ENCODE data around the gene HS3ST5.

Gene HS3ST5

DNA sequence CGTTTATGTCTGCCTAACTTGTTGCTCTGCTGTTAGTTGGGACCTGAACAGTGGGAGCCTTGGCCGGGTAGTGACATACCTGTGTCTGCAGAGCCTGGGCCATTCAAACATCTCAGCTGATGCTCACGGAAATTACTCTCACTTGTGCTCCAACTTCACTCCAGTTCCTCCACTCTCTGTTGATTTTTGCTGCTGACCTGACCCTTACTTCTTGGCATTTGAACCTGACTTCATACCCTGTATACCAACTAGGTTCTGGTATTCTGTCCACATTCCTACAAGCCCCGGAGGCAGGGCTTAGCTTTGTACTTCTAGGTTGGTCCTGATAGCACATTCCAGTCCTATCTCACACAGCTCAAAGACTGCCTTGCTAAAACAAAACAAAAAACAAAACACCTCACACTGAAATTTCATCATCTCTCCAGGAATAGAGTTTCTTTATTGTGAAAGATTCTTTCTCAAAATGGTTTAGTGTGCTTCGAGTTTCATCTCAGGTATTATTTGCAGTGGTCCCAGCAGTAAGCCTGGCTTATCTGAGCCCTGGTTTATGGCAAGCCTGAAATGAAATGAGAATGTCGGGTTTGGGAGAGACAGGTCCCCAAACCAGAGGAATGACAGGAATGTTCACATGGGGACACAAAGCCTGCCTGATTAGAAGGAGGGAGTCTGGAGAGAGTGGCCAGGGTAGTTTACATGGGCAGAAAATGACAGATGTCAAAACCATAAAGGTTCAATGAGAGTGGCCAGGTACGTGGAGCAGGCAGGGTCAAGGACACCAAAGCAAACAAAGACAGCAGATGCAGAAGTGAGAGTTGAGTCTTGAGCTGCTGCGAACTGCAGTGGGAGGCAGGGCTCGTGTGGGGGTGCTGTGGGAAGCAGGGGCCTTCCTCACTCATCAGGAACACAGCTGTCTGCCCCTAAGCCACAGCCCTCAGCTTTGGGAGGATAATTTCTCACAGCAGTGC is 197.7 kb downstream of the HS3ST5 start:
- DNase-seq = no peak

DNA sequence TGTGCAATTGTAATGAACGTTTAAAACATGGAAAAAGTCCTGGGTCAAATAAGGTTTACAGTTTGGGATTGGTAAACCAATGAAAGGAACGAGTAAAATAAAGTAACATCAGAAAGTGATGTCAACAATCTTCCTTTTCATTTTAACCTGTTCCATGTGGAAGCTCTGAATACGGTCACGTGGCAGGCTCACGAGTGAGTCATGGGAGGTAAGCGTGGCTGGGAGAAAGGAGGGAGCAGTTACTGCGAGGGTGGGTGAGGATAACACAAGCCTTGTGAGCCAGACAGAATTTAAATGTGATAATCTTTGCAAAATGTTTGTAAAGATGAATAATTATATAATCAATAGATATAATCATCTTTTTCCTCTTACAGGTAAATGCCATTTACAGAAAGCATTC is 200.6 kb downstream of the HS3ST5 start:
- DNase-seq = no peak

DNA sequence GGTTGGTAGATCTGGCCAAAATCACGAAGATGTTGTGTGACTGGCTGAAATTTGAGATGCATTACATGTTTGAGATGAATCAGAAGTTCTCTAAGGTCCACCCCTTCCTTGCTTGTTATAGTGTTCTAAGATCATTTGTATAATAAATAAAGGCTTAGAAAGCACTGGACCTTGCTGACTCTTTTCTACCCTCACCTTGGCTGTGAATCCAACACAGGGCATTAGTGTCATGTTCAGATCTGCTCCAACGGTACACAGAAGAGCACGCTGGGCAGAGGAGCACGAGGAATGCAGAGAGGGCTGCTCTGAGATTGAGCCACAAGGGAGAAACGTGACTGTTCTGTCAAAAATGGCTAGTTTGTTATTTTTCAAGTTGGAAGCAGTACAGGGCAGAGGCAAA is 202.4 kb downstream of the HS3ST5 start:
- no peak for DNase-seq

GRCh38 chr6:114138577-114139248 is 204.1 kb downstream of the HS3ST5 start:
- no peak for DNase-seq

GRCh38 chr6:114135363-114135971 is 207.4 kb downstream of the HS3ST5 start:
- DNase-seq = no peak

DNA sequence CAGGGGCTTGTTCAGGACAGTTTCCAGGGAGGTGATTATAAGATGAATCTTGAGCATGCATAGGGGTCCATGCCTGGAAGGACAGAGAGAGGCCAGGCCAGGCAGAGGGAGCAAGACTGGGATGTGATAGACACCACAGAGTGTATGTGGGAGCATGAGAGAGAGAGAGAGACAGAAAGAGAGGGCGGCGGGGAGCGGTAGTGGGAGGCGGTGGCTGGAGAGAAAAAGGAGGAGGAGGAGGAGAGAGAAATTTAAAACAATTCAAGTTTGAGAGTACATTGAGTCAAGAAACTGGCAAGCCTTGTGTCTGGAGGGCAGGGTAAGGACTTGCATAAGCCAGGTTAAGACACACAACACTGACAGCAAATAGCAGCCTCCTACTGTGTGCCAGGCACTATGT is 209.0 kb downstream of the HS3ST5 start:
- DNase-seq = no peak

DNA sequence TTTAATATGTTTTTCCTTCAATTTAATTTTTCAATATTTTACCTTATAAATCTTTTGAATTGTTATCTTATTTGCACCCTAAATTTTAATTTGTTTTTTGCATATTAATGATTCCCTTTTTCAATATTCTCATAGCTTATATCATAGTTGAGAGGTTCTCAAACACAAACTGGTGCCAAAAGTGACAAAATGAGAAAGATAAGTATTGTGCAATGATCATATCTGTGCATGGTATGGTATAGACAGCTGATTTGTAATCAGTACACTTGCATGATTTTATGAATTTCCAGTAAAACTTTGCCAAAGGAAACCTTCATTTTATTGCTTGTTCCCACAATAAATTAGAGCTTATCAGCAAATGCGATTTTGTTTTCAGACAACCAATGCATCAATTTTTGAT is 210.9 kb downstream of the HS3ST5 start:
- DNase-seq = no peak

GRCh38 chr6:114125576-114125975 is 217.2 kb downstream of the HS3ST5 start:
- DNase-seq = no peak

DNA sequence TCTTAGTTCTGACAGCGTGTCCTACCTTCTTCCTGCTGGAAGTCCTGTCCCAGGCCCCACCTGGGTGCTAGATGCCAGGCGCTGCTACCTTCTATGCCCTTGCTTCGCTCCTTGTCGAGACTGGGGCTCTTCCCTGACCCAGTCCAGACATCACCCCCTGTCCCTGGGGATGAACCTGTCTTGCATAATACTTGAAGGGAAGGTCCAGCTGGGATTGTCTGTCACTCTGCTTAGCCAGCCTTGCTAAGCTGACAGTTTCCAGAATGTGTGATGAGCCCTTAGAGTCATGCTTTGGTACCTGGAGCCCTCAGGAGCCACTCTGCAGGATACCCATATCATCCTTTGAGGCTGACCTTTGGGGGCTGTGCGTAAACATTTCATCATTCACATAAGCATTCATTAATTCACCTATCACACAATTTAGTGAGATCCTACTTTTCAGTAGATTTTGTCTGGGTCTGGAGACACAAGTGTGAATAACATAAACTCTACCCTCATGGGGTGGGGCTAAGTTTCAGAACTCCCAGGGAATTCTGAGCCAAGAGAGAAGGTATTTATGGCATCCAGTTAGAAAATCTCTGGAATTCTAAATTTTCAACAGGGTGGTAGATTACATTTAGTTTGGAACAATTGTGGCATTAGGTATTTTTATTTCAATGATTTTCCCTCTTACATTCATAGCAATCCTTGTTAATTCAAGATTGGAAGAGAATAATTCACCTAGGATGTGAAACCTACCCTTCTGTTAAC is 220.7 kb downstream of the HS3ST5 start:
- no peak for DNase-seq

DNA sequence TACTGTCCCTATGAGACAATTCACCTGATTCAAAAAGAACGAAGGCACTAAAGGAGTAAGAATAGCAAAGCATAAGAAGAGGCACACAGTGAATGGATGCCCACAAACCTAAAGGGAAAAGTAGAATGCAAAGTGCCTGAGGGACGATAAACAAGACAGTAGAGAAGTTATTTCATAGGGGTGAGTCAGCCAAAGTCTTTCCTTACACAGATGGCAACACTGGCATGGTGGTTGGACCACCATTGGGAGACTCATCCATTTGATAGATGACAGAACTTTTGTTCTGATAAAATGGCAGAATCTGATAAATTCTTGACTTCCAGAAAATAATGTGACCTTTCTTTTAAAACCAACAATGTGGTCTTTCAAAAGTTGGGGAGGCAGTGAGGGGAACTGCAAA is 223.8 kb downstream of the HS3ST5 start:
- no peak for DNase-seq

DNA sequence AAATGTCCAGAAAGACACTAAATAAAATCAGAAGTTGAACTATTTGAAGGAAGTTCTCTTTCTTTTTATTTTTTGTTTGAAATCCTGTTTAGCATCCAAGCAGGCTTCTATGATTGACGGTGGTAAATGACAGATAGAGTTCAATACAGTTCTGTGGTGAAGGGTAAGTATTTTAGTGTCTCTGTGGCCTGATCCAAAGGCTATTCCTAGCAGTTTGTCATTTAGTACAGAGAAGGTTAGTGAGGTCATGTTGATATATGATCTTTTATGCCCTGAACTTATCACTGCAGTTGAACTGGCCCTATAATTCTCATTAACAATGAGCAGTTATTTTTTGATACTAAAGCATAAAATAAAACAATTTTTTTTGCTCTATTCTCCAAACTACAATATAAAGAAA is 227.2 kb downstream of the HS3ST5 start:
- DNase-seq = no peak

DNA sequence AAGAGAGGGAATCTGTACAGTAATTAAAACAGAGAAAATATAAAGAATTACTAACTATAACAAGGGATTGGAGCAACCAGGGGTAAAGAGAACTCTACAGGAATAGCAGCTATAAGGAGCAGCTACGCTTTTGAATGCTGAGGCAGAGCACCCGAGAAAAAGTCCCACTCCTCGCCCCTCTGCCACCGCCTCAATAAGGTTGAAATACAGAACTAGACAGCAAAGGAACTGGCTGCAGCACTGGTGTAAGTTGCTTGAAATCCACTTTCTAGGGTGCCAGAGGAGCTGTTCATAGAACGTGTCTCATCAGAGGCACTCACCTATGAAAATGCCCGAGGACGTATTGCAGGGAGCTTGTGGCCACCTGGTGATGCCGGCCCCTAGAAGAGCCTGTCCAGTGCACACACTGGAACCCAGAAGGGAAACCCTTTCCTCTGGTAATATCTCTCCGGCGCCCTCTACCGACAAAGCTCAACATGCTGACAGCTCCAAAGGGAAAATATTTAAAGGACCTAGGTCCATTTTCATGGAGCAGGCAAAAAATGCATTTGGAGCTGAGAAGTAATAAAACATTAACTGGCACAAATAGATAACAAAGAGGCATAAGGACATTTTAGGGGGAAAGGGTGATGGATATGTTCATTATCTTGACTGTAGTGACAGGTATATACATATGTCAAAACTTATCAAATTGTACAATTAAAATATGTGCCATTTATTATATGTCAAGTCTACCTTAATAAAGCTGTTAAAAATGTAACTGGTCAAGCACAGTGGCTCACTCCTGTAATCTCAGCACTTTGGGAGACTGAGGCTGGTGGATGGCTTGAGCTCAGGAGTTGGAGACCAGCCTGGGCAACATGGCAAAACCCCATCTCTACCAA is 234.5 kb downstream of the HS3ST5 start:
- DNase-seq = peak; percentile 14

DNA sequence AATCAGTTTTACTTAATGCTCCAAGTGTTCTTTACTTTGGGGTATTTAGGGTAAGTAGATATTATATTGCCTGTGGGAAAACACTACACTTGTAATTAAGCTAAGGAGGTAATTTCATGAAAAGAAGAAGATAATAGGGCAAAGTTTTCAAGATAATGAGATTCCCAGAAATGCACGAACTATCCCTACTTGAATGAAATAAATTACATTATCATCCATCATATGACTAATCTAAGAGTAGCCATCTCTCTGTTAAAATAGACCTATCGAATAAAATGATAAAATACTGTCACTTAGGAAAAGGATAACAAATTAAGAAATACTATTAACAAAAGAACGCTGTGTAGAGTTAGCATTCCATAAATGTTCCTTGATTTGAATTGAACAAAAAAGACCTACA is 236.8 kb downstream of the HS3ST5 start:
- DNase-seq = no peak

GRCh38 chr6:114101255-114101654 is 241.6 kb downstream of the HS3ST5 start:
- DNase-seq = no peak

- no peak for DNase-seq
Measured at GRCh38 chr6:114100215-114100994, 242.4 kb downstream of the HS3ST5 start.

GRCh38 chr6:114096561-114097172 is 246.2 kb downstream of the HS3ST5 start:
- no peak for DNase-seq

- DNase-seq = no peak
Measured at GRCh38 chr6:114092943-114093342, 249.9 kb downstream of the HS3ST5 start.

DNA sequence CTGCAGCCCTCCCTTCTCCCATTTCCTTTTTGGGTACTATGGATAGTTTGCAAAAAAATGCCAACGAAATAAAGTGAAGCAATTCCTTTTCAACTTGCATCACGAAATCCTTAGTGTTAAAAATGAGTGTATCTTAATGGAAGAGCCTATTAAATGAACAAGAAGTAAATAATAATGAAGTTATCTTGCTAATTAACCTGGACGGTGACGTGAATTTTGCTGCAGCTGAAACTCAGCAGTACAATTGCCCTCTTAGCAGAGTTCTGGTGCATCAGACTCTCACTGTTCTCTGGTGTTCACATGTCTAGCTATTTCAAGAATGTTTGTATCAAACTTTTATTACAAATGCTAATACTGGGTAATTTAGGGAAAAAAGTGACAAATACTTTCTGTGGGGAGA is 252.2 kb downstream of the HS3ST5 start:
- no peak for DNase-seq

DNA sequence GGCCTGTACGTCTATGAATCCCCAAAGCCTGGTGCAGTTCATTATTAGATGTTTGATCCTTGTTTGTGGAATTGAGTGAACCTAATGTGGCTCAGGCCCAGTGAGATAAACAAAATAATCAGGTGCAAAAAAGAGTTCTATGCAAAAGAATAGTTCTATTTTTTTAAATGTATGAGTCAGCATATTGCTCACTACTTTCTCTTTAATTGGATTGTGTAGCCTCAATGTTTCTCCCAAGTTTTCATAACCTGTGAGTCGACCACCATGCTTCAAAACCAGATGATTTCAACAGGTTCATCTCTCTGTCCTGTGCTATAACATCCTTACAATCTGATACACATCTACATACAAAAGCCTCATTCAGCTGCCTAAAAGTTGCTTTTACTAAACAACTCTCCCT is 255.3 kb downstream of the HS3ST5 start:
- no peak for DNase-seq

GRCh38 chr6:114085211-114085610 is 257.6 kb downstream of the HS3ST5 start:
- no peak for DNase-seq
